Cardiac muscle cell (in vitro differentiated cells and primary cell): Measurements from ENCODE around the gene RALGAPA1. TPM values are rescaled to one million over a fixed set of nuclear protein-coding genes. Genes with fewer than 3 reads are reported as not detected.
"Not testable (repeated sequence)": the region's sequence is repeated elsewhere in the genome, so short reads cannot be mapped to it uniquely, and the experiment has no call there.

ENCODE experiments used
- DNase-seq, 2 donors: peaks; one replicate each; pipeline versions ENCODE4 v3.0.0 to v3.0.0-alpha.2; 2010 to 2017; ENCODE audit warnings: low read depth in 1 of 2, low spot score in 1 of 2
- H3K27ac ChIP-seq: fragments of 200-600 bp; sonication (generic); 2 replicates; pipeline ENCODE4 v1.5.1; 2016
- H3K27me3 ChIP-seq: fragments of 200-600 bp; sonication (generic); 2 replicates; pipeline ENCODE4 v1.6.0; 2016; ENCODE audit warnings: control low read depth
- H3K36me3 ChIP-seq: fragments of 200-600 bp; sonication (generic); 2 replicates; pipeline ENCODE4 v1.5.1; 2016; ENCODE audit warnings: control low read depth
- H3K4me1 ChIP-seq: fragments of 200-600 bp; sonication (generic); 2 replicates; pipeline ENCODE4 v1.8.1; 2017; ENCODE audit warnings: low read depth, mild to moderate bottlenecking, mixed run types
- H3K4me3 ChIP-seq: fragments of 200-600 bp; sonication (generic); 2 replicates; pipeline ENCODE4 v1.5.1; 2016; ENCODE audit warnings: mild to moderate bottlenecking
- H3K9me3 ChIP-seq: fragments of 200-600 bp; sonication (generic); 2 replicates; pipeline ENCODE4 v1.5.1; 2017; ENCODE audit warnings: low read depth, mild to moderate bottlenecking, control low read depth
- CTCF ChIP-seq: IDR thresholded peaks from 2 replicates; pipeline ENCODE4 v1.5.1; 2012; ENCODE audit warnings: low read depth, mild to moderate bottlenecking, low read length
- polyA plus RNA-seq: library from polyadenylated mRNA; unstranded; fragments of >200 nt; fragmentation: Nextera tagmentation; extraction: Ambion mirVana; gene quantifications from 2 replicates; pipeline ENCODE4 v1.2.1, GENCODE V29; 2016
- total RNA-seq: library from RNA; depleted of rRNA; stranded (reverse); fragments of >200 nt; gene quantifications from 2 replicates; pipeline ENCODE4 v1.2.3, GENCODE V29; 2016

The RALGAPA1 gene
- total and polyA plus RNA-seq, 2 experiments from 2014 or later: 28.1 to 31.5 TPM

- no peak for TF ChIP-seq CTCF
- H3K27ac ChIP-seq: no peak overlapping the region
- no peak for DNase-seq
- H3K9me3 ChIP-seq: no peaks in the 10 kb centered on the region
- peaks cover 2% of the 10 kb centered on the region for H3K36me3 ChIP-seq
- no peaks in the 10 kb centered on the region for H3K27me3 ChIP-seq
- H3K4me1 ChIP-seq: no peaks in the 10 kb centered on the region
- H3K4me3 ChIP-seq: no peak overlapping the region
Measured at GRCh38 chr14:35779368-35779767, 29.7 kb downstream of the RALGAPA1 start.

- not testable (repeated sequence) for H3K9me3 ChIP-seq, H3K4me3 ChIP-seq, H3K4me1 ChIP-seq, H3K27me3 ChIP-seq, DNase-seq, H3K36me3 ChIP-seq, H3K27ac ChIP-seq
Measured at GRCh38 chr14:35777550-35777949, 31.5 kb downstream of the RALGAPA1 start.

GRCh38 chr14:35776823-35777222 is 32.3 kb downstream of the RALGAPA1 start:
- H3K4me3 ChIP-seq: no peak overlapping the region
- H3K36me3 ChIP-seq: peaks cover 2% of the 10 kb centered on the region
- no peak for TF ChIP-seq CTCF

GRCh38 chr14:35776085-35776484 is 33.0 kb downstream of the RALGAPA1 start:
- not testable (repeated sequence) for H3K36me3 ChIP-seq

More at GRCh38 chr14:35776823-35777222, 32.3 kb downstream of the RALGAPA1 start:
- no peak for DNase-seq
- H3K4me1 ChIP-seq: no peaks in the 10 kb centered on the region
- no peaks in the 10 kb centered on the region for H3K9me3 ChIP-seq
- no peak overlapping the region for H3K27ac ChIP-seq
- H3K27me3 ChIP-seq: no peaks in the 10 kb centered on the region

GRCh38 chr14:35766700-35767082 is 42.4 kb downstream of the RALGAPA1 start:
- H3K27ac ChIP-seq: no peak overlapping the region
- no peak for TF ChIP-seq CTCF
- H3K4me3 ChIP-seq: no peak overlapping the region
- H3K4me1 ChIP-seq: no peaks in the 10 kb centered on the region
- DNase-seq: no peak
- no peaks in the 10 kb centered on the region for H3K27me3 ChIP-seq
- no peaks in the 10 kb centered on the region for H3K9me3 ChIP-seq
- no peaks in the 10 kb centered on the region for H3K36me3 ChIP-seq

More at GRCh38 chr14:35776085-35776484, 33.0 kb downstream of the RALGAPA1 start:
- not testable (repeated sequence) for H3K27ac ChIP-seq, H3K9me3 ChIP-seq, H3K27me3 ChIP-seq, H3K4me3 ChIP-seq, H3K4me1 ChIP-seq, DNase-seq

GRCh38 chr14:35766036-35766699 is 42.9 kb downstream of the RALGAPA1 start:
- Histone ChIP-seq H3K4me1 (no peaks in the 10 kb centered on the region), H3K27ac (no peak overlapping the region), H3K36me3 (no peaks in the 10 kb centered on the region), H3K9me3 (no peaks in the 10 kb centered on the region), H3K27me3 (no peaks in the 10 kb centered on the region), H3K4me3 (no peak overlapping the region)
- DNase-seq: no peak
- TF ChIP-seq CTCF: no peak
